Measurements from ENCODE around the gene CFAP251. TPM values are rescaled to one million over a fixed set of nuclear protein-coding genes. Genes with fewer than 3 reads are reported as not detected.
A peak's percentile ranks its signal among the peaks of the same experiment; 100 is the strongest.
"Not testable (repeated sequence)": the region's sequence is repeated elsewhere in the genome, so short reads cannot be mapped to it uniquely, and the experiment has no call there.

Gene CFAP251
- total and polyA plus RNA-seq, 8 donors: 0.29 to 2.8 (median 1.2) TPM; not detected in 2

DNA sequence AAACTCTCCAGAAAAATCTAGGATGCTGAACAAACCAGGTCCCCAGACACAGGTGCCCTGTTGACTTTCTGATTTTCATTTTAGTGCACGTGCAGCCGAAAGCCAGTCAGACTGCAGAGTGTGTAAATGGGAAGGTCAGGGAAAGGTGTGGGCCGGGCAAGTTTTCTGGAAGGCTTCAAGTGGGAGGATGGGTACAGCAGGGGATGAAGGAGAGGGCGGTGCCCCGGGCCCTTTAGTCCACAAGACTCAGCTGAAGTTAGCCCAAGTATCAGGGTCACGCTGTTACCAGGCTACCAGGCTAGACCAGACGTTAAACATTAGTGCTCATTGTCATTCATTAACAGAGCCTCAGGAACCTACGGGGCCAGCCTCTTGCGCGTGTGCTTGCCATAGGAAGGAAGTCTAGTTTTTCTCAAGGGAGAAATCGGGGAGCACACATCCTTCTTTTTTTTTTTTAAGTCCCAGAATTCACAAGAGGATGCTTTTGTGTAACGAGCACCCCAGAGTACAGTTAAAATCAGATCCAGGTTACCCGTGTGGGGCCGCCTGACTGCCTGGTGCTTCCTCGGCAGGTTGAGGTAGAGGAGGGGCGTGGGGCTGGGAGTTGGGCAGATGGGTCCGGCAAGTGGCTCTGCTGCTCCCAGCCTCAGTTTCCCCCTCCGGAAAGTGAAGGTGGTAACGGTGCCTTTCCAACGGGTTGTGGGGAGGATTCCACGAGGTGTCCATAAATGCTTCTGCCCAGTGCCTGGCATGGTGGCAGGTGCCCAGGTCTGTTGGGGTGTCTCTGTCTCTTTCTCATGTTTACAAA, 122.4 kb downstream of the CFAP251 start:
- Histone ChIP-seq H3K27me3 (no peaks in the 10 kb centered on the region), H3K27ac (no peak overlapping the region), H3K36me3 (peaks cover 6 to 81% (median 50%) of the 10 kb centered on the region in 4 donors), H3K9me3 (no peaks in the 10 kb centered on the region), H3K4me1 (peaks cover 0 to 6% (median 0%) of the 10 kb centered on the region in 4 donors), H3K4me3 (no peak overlapping the region)
- WGBS, 5 donors: 56 to 76% (median 66%) methylated on average over 21 of the region's 21 CpGs
- DNase-seq: peak; percentile 52 to 82
- intact Hi-C loops (cut with DNase I; ENCODE audit: low total_unique reads): no loop called here
- TF ChIP-seq EP300 (IDR thresholded peaks at IDR 0.05) (no peak), POLR2AphosphoS5 (IDR thresholded peaks at IDR 0.05) (peak in 1 of 3 donors; percentile 35), POLR2A (IDR thresholded peaks at IDR 0.05) (no peak)

GRCh38 chr12:122041458-122041857, 123.1 kb downstream of the CFAP251 start:
- H3K27me3 ChIP-seq; H3K4me1 ChIP-seq; DNase-seq; intact Hi-C loops (cut with DNase I; ENCODE audit: low total_unique reads); H3K27ac ChIP-seq; H3K9me3 ChIP-seq; H3K4me3 ChIP-seq: not testable (repeated sequence)
- WGBS, 5 donors: 89 to 96% (median 95%) methylated on average over 2 to 3 of the region's 3 CpGs
- peaks cover under 1 to 81% (median 50%) of the 10 kb centered on the region in 4 donors for H3K36me3 ChIP-seq

- Histone ChIP-seq H3K4me1 (peaks cover 0 to 6% (median 0%) of the 10 kb centered on the region in 4 donors), H3K4me3 (no peak overlapping the region), H3K27me3 (no peaks in the 10 kb centered on the region), H3K36me3 (peaks cover 0 to 79% (median 53%) of the 10 kb centered on the region in 4 donors), H3K27ac (no peak overlapping the region), H3K9me3 (no peaks in the 10 kb centered on the region)
- TF ChIP-seq, protein P1, sequence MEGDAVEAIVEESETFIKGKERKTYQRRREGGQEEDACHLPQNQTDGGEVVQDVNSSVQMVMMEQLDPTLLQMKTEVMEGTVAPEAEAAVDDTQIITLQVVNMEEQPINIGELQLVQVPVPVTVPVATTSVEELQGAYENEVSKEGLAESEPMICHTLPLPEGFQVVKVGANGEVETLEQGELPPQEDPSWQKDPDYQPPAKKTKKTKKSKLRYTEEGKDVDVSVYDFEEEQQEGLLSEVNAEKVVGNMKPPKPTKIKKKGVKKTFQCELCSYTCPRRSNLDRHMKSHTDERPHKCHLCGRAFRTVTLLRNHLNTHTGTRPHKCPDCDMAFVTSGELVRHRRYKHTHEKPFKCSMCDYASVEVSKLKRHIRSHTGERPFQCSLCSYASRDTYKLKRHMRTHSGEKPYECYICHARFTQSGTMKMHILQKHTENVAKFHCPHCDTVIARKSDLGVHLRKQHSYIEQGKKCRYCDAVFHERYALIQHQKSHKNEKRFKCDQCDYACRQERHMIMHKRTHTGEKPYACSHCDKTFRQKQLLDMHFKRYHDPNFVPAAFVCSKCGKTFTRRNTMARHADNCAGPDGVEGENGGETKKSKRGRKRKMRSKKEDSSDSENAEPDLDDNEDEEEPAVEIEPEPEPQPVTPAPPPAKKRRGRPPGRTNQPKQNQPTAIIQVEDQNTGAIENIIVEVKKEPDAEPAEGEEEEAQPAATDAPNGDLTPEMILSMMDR (IDR thresholded peaks at IDR 0.05): no peak
- TF ChIP-seq EP300 (IDR thresholded peaks at IDR 0.05) (no peak), POLR2AphosphoS5 (IDR thresholded peaks at IDR 0.05) (no peak), POLR2A (IDR thresholded peaks at IDR 0.05) (no peak)
- 87 to 90% (median 89%) methylated on average over 11 of the region's 11 CpGs for WGBS, 5 donors
- DNase-seq: no peak
- intact Hi-C loops (cut with DNase I; ENCODE audit: low total_unique reads): no loop called here
These were observed 124.5 kb downstream of the CFAP251 start for GRCh38 chr12:122042910-122043309.

GRCh38 chr12:122043476-122043875, 125.1 kb downstream of the CFAP251 start:
- no peak for DNase-seq
- peaks cover 0 to 75% (median 58%) of the 10 kb centered on the region in 4 donors for H3K36me3 ChIP-seq
- WGBS, 5 donors: 88 to 96% (median 94%) methylated on average over 9 to 15 of the region's 15 CpGs
- H3K27me3 ChIP-seq: no peaks in the 10 kb centered on the region
- H3K4me1 ChIP-seq: peaks cover 0 to 6% (median 0%) of the 10 kb centered on the region in 4 donors
- intact Hi-C loops (cut with DNase I; ENCODE audit: low total_unique reads): no loop called here
- no peaks in the 10 kb centered on the region for H3K9me3 ChIP-seq
- no peak overlapping the region for H3K4me3 ChIP-seq
- no peak overlapping the region for H3K27ac ChIP-seq
- TF ChIP-seq, protein P1 (IDR thresholded peaks at IDR 0.05): no peak
- TF ChIP-seq EP300 (IDR thresholded peaks at IDR 0.05) (no peak), POLR2A (IDR thresholded peaks at IDR 0.05) (no peak), POLR2AphosphoS5 (IDR thresholded peaks at IDR 0.05) (no peak)

DNA sequence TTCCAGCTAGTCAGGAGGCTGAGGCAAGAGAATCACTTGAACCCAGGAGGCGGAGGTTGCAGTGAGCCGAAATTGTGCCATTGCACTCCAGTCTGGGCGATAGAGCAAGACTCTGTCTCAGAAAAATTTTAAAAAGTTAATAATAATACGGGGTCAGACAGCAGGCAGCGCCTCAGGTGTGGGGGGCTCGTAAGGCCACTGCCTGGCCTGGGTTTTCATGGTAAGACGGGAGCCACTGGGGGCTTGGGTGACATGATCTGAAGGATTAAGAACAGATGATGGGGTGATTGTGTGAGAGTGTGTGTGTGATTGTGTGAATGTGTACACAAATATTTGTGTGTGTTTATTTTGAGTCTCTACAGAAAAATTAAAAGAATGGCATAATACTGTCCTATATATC, 126.9 kb downstream of the CFAP251 start:
- no peak for TF ChIP-seq POLR2AphosphoS5 (IDR thresholded peaks at IDR 0.05)
- no peak for TF ChIP-seq EP300 (IDR thresholded peaks at IDR 0.05)
- no peak for TF ChIP-seq POLR2A (IDR thresholded peaks at IDR 0.05)
- TF ChIP-seq, protein P1 (IDR thresholded peaks at IDR 0.05): no peak
- H3K9me3 ChIP-seq: no peaks in the 10 kb centered on the region
- H3K36me3 ChIP-seq: peaks cover 0 to 74% (median 59%) of the 10 kb centered on the region in 4 donors
- no peak overlapping the region for H3K4me3 ChIP-seq
- DNase-seq: no peak
- no peak overlapping the region for H3K27ac ChIP-seq
- peaks cover 0 to 6% (median 0%) of the 10 kb centered on the region in 4 donors for H3K4me1 ChIP-seq
- intact Hi-C loops (cut with DNase I; ENCODE audit: low total_unique reads): no loop called here
- H3K27me3 ChIP-seq: no peaks in the 10 kb centered on the region
- 93 to 99% (median 98%) methylated on average over 7 of the region's 7 CpGs for WGBS, 5 donors

Data from stomach (tissue), 9 donors.